GM12873 (cell line): ENCODE results near the gene MBOAT2.

Experiments used
- TF ChIP-seq, protein P1 (sequence below): IDR thresholded peaks from 2 replicates; pipeline ENCODE4 v1.5.1; 2012; ENCODE audit warnings: low read depth, mild to moderate bottlenecking, moderate library complexity, low read length, control low read depth; ENCODE audit not compliant: insufficient read depth; ENCODE audit errors: missing control alignments

Gene MBOAT2

GRCh38 chr2:8836971-8837794, 166.3 kb downstream of the MBOAT2 start, which contains the start of gene KIDINS220:
TSS of gene KIDINS220 (minus strand) at chr2:8837613. CDS start at chr2:8827093, 10,520 bp downstream.
- TF ChIP-seq, protein P1, sequence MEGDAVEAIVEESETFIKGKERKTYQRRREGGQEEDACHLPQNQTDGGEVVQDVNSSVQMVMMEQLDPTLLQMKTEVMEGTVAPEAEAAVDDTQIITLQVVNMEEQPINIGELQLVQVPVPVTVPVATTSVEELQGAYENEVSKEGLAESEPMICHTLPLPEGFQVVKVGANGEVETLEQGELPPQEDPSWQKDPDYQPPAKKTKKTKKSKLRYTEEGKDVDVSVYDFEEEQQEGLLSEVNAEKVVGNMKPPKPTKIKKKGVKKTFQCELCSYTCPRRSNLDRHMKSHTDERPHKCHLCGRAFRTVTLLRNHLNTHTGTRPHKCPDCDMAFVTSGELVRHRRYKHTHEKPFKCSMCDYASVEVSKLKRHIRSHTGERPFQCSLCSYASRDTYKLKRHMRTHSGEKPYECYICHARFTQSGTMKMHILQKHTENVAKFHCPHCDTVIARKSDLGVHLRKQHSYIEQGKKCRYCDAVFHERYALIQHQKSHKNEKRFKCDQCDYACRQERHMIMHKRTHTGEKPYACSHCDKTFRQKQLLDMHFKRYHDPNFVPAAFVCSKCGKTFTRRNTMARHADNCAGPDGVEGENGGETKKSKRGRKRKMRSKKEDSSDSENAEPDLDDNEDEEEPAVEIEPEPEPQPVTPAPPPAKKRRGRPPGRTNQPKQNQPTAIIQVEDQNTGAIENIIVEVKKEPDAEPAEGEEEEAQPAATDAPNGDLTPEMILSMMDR = no peak

GRCh38 chr2:8835279-8835678, 168.2 kb downstream of the MBOAT2 start:
- TF ChIP-seq, protein P1 = no peak

GRCh38 chr2:8833853-8834252, 169.6 kb downstream of the MBOAT2 start:
- TF ChIP-seq, protein P1 = no peak

DNA sequence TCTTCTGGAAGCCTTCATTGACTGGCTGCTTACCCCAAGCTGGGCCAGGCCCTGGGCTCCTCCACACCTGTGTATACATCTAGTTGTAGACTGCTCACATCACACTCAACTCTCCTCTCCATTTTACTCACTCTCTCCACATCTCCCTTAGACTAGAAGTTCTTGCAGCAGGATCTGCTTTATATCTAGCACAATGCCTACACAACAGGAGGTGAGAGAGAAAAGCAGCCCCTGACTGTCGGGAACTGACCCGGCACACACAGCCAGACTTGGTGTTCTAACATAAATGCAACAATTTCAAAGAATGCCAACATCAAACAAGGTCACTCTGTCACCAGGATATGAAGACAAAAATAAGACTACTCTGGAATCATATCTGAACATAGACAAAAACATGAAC, 172.0 kb downstream of the MBOAT2 start:
- TF ChIP-seq, protein P1 = no peak

- TF ChIP-seq, protein P1 = no peak
Measured at GRCh38 chr2:8827729-8828128, 175.8 kb downstream of the MBOAT2 start.

DNA sequence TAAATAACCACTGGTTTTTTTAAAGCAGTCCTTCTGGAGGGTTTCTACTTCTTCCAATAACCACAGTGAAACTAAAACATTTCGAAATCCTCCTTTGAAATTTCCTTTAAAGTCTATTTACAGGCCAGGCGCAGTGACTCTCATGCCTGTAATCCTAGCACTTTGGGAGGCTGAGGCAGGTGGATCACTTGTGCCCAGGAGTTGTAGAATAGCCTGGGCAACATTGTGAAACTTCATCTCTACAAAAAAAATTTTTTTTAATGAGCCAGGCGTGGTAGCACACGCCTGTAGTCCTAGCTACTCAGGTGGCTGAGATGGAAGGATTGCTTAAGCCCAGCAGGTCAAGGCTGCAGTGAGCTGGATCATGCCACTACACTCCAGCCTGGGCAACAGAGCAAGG, 181.3 kb downstream of the MBOAT2 start:
- TF ChIP-seq, protein P1 = no peak

DNA sequence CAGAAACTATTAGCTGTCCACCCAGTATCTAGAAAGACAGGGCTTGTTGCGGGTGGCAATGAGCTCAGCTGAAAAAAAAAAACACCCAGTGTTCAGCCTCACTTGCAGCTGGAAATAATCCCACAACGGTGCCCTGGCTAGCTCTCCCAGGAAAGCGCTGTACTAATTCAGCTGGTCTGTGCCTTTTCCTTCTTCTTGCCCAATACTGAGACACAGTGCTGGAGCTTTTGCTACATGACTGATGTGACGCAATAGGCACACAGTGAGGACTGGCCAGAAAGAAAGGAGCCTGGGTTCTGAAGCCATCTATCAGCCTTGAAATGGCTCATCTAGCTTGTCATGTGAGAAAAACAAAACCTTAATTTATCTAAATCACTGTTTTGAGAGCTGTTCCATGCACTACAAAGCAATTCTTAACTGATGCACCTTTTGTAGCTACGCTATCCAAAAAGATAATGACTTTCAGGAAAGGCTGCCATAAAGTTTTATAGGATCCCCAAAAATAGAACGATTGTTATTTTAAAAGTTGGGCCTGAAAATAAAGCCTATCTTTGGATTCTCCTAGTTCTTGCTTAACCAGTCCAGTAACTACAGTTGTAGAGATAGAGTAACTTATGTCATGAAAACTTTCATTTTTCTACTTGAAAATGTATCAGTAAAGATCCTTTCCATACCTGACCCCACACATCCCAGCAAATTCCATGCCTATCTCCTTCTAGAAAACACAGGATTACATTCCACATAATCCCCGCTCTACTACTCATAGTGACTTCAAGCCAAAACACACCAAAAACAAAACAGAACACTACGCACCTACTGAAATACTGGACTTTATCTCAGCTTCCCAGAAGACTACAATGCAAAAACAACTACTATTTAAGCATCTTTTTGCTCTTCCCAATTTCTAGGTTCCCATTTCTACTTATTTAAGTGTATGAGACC, 181.9 kb downstream of the MBOAT2 start:
- TF ChIP-seq, protein P1 = no peak
